Measurements from ENCODE around the gene IL17C.
A peak's percentile ranks its signal among the peaks of the same experiment; 100 is the strongest.
"Not testable (repeated sequence)": the region's sequence is repeated elsewhere in the genome, so short reads cannot be mapped to it uniquely, and the experiment has no call there.

Gene IL17C

GRCh38 chr16:88661468-88661867 lies 23.1 kb downstream of the IL17C start:
- TF ChIP-seq CTCF (IDR thresholded peaks at IDR 0.05; ENCODE audit: borderline replicate concordance, insufficient read depth, low read depth, low read length), result no peak

GRCh38 chr16:88662222-88662842 lies 24.0 kb downstream of the IL17C start:
- peak overlapping the region; percentile 96 for H3K4me3 ChIP-seq (ENCODE audit: low read depth, low read length)
- no peak for TF ChIP-seq CTCF (IDR thresholded peaks at IDR 0.05; ENCODE audit: borderline replicate concordance, insufficient read depth, low read depth, low read length)

More at GRCh38 chr16:88661468-88661867, 23.1 kb downstream of the IL17C start:
- H3K4me3 ChIP-seq (ENCODE audit: low read depth, low read length), result no peak overlapping the region

GRCh38 chr16:88662843-88663606 lies 24.7 kb downstream of the IL17C start, which contains the start of gene MVD:
TSS of gene MVD (minus strand) at chr16:88663091. CDS start at chr16:88663080, 11 bp downstream.
- TF ChIP-seq CTCF (IDR thresholded peaks at IDR 0.05; ENCODE audit: borderline replicate concordance, insufficient read depth, low read depth, low read length), result no peak
- H3K4me3 ChIP-seq (ENCODE audit: low read depth, low read length), result peak within 1 kb of the TSS; percentile 96

- no peak for TF ChIP-seq CTCF (IDR thresholded peaks at IDR 0.05; ENCODE audit: borderline replicate concordance, insufficient read depth, low read depth, low read length)
- H3K4me3 ChIP-seq (ENCODE audit: low read depth, low read length), result no peak overlapping the region
These were observed 26.8 kb downstream of the IL17C start for GRCh38 chr16:88665148-88665547.

- TF ChIP-seq CTCF (IDR thresholded peaks at IDR 0.05; ENCODE audit: borderline replicate concordance, insufficient read depth, low read depth, low read length), result no peak
- no peak overlapping the region for H3K4me3 ChIP-seq (ENCODE audit: low read depth, low read length)
These were observed 27.2 kb downstream of the IL17C start for GRCh38 chr16:88665570-88665969.

GRCh38 chr16:88667461-88667860 lies 29.1 kb downstream of the IL17C start:
- H3K4me3 ChIP-seq (ENCODE audit: low read depth, low read length), result no peak overlapping the region
- no peak for TF ChIP-seq CTCF (IDR thresholded peaks at IDR 0.05; ENCODE audit: borderline replicate concordance, insufficient read depth, low read depth, low read length)

- H3K4me3 ChIP-seq (ENCODE audit: low read depth, low read length), result not testable (repeated sequence)
These were observed 31.1 kb downstream of the IL17C start for GRCh38 chr16:88669493-88669892.

Measured in GM12875 (cell line).